Measurements from ENCODE around the gene EID2. TPM values are rescaled to one million over a fixed set of nuclear protein-coding genes. Genes with fewer than 3 reads are reported as not detected.

EID2 gene
- total and polyA plus RNA-seq, 4 donors = 8.0 to 13.0 (median 11.1) TPM

DNA sequence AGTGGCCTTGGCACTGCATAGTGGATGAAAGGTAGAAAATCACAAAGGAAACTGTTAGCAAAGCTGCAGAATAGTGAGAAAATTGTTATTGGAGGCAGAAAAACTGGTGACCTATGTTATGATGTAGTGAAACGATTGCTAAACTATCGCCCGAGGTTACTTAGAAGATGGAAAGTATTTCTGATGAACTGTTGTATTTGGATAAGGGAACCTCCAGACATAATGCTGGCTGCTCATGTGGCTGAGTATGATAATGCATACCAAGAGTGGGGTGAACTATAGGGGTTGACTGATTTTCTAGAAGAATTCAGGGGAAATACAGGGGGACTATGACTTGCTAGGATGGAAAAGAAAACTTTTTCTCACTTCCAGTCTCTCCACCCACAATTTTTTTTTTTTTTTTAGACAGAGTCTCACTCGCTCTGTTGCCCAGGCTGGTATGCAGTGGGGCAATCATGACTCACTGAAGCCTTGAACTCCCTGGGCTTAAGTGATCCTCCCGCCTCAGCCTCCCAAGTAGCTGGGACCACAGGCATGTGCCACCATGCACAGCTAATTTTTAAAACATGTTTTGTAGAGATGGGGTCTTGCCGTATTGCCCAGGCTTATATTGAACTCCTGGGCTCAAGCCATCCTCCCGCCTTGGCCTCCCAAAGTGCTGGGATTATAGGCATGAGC lies 4.4 kb upstream of the EID2 start:
- WGBS, 2 donors = 72 to 76% methylated on average over 7 of the region's 7 CpGs
- H3K4me3 ChIP-seq (ENCODE audit: low read length in 2 of 2) = no peak overlapping the region
- intact Hi-C loops (cut with DNase I) = loop anchor here in 1 of 2 donors (10.0 kb wide), 1 partner anchor 300 kb away; the partner anchor contains the start of gene FBL
- H3K4me1 ChIP-seq (ENCODE audit: control insufficient read depth in 1 of 2, insufficient read depth in 2 of 2, low read length in 2 of 2) = no peaks in the 10 kb centered on the region
- no peaks in the 10 kb centered on the region for H3K36me3 ChIP-seq (ENCODE audit: control insufficient read depth in 1 of 2, insufficient read depth in 2 of 2, low read length in 1 of 2)
- H3K27ac ChIP-seq (ENCODE audit: low read depth in 1 of 2, low read length in 2 of 2) = no peak overlapping the region
- no peak for ATAC-seq (ENCODE audit: low FRiP score)
- no peaks in the 10 kb centered on the region for H3K27me3 ChIP-seq (ENCODE audit: control insufficient read depth in 1 of 2, insufficient read depth in 2 of 2, low read length in 1 of 2)
- no peaks in the 10 kb centered on the region for H3K9me3 ChIP-seq (ENCODE audit: control insufficient read depth, low read length)
- no peak for DNase-seq

DNA sequence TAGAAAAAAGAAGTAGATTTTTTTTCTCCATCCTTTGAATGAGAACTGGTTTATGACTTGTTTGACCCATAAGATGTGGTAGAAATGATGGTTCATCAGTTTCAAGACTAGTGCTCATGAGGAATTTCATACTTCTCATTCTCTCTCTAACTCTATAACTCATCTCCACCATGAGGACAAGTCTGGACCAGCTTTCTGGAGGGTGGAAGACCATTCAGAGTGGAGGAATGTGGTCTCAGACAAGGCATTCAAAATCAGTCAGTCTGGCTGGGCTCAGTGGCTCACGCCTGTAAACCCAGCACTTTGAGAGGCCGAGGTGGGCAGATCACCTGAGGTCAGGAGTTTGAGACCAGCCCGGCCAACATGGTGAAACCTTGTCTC lies 3.5 kb upstream of the EID2 start:
- H3K4me1 ChIP-seq (ENCODE audit: control insufficient read depth in 1 of 2, insufficient read depth in 2 of 2, low read length in 2 of 2) = no peaks in the 10 kb centered on the region
- H3K27ac ChIP-seq (ENCODE audit: low read depth in 1 of 2, low read length in 2 of 2) = no peak overlapping the region
- intact Hi-C loops (cut with DNase I) = loop anchor here in 1 of 2 donors (10.0 kb wide), 1 partner anchor 301 kb away; the partner anchor contains the start of gene FBL
- H3K4me3 ChIP-seq (ENCODE audit: low read length in 2 of 2) = no peak overlapping the region
- no peak for DNase-seq
- WGBS, 2 donors = 79 to 85% methylated on average over 3 of the region's 3 CpGs
- no peaks in the 10 kb centered on the region for H3K9me3 ChIP-seq (ENCODE audit: control insufficient read depth, low read length)
- no peaks in the 10 kb centered on the region for H3K36me3 ChIP-seq (ENCODE audit: control insufficient read depth in 1 of 2, insufficient read depth in 2 of 2, low read length in 1 of 2)
- H3K27me3 ChIP-seq (ENCODE audit: control insufficient read depth in 1 of 2, insufficient read depth in 2 of 2, low read length in 1 of 2) = no peaks in the 10 kb centered on the region
- ATAC-seq (ENCODE audit: low FRiP score) = no peak

DNA sequence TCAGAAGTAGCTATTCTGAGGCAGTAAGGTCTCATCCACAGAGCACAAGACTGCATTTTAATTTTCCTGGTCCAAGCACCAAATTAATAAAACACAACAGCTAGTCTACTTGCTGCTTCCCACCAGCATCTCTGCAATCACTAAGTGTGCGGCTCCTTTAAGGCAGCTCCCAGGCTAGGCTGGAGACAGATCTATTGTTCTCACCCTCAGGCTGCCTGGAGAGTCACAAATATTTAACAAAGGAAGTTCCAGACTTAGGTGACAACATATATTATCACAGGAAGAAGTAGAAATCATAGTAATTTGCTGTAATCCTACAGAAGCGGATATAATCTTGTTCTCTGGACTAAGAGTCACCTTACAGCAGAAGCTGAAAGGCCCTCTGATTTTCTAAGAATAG lies 2.2 kb upstream of the EID2 start:
- ATAC-seq (ENCODE audit: low FRiP score) (no peak), DNase-seq (no peak)
- WGBS, 2 donors = 53 to 71% methylated on average over 2 of the region's 2 CpGs
- Histone ChIP-seq H3K27me3 (ENCODE audit: control insufficient read depth in 1 of 2, insufficient read depth in 2 of 2, low read length in 1 of 2) (no peaks in the 10 kb centered on the region), H3K27ac (ENCODE audit: low read depth in 1 of 2, low read length in 2 of 2) (no peak overlapping the region), H3K9me3 (ENCODE audit: control insufficient read depth, low read length) (no peaks in the 10 kb centered on the region), H3K4me3 (ENCODE audit: low read length in 2 of 2) (no peak overlapping the region), H3K4me1 (ENCODE audit: control insufficient read depth in 1 of 2, insufficient read depth in 2 of 2, low read length in 2 of 2) (no peaks in the 10 kb centered on the region), H3K36me3 (ENCODE audit: control insufficient read depth in 1 of 2, insufficient read depth in 2 of 2, low read length in 1 of 2) (no peaks in the 10 kb centered on the region)
- intact Hi-C loops (cut with DNase I) = loop anchor here in 1 of 2 donors (10.0 kb wide), 1 partner anchor 303 kb away; the partner anchor contains the start of gene FBL

DNA sequence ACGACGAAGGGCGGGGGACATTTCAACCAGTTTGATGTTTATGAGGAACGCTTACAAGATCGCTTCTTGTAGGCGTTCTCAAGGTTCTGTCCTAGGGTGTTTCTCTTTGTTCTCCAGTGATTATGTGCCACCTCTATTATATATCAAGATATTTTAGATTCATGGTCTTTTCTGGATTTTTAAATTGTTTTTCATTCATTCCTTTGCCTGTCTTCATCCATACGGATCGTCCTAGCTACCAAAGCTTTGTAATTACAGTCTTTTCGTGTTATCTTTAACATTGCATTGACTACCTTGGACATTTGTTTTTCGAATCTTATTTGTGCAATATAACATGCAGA lies 342 bp upstream of the EID2 start:
- DNase-seq (no peak), ATAC-seq (ENCODE audit: low FRiP score) (no peak)
- Histone ChIP-seq H3K36me3 (ENCODE audit: control insufficient read depth in 1 of 2, insufficient read depth in 2 of 2, low read length in 1 of 2) (no peaks in the 10 kb centered on the region), H3K9me3 (ENCODE audit: control insufficient read depth, low read length) (no peaks in the 10 kb centered on the region), H3K4me1 (ENCODE audit: control insufficient read depth in 1 of 2, insufficient read depth in 2 of 2, low read length in 2 of 2) (no peaks in the 10 kb centered on the region), H3K27ac (ENCODE audit: low read depth in 1 of 2, low read length in 2 of 2) (no peak overlapping the region), H3K4me3 (ENCODE audit: low read length in 2 of 2) (peak overlapping the region in 1 of 2 donors; percentile 98), H3K27me3 (ENCODE audit: control insufficient read depth in 1 of 2, insufficient read depth in 2 of 2, low read length in 1 of 2) (no peaks in the 10 kb centered on the region)
- intact Hi-C loops (cut with DNase I) = loop anchor here in 1 of 2 donors (10.0 kb wide), 1 partner anchor 304 kb away; the partner anchor contains the start of gene FBL
- WGBS, 2 donors = 3% methylated on average over 10 of the region's 10 CpGs

DNA sequence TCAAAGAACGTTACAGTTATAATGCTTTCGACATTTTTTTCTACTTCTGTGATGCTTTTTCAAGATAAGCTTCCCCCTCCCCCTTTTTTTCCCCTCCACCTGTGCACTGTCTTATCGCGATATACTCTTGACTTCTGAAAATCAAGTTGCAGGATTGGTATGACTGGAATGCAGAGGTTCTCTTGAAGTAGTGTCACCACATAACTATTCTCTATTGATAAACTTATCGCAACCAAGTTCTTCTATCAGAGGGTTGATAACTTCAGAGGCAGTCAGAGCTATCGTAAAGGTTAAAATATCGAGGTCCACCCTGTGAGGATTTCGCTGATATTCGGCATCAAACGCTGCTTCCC lies 820 bp downstream of the EID2 start:
- DNase-seq = no peak
- peak overlapping the region; percentile 3 to 76 for H3K27ac ChIP-seq (ENCODE audit: low read depth in 1 of 2, low read length in 2 of 2)
- no peaks in the 10 kb centered on the region for H3K36me3 ChIP-seq (ENCODE audit: control insufficient read depth in 1 of 2, insufficient read depth in 2 of 2, low read length in 1 of 2)
- WGBS, 2 donors = 2% methylated on average over 10 of the region's 10 CpGs
- intact Hi-C loops (cut with DNase I) = loop anchor here (10.0 kb wide), 2 partner anchors 94 to 194 kb away; partner anchors contain the start of genes SAMD4B (in 1 of the 2) and SUPT5H (in 1 of the 2)
- no peaks in the 10 kb centered on the region for H3K4me1 ChIP-seq (ENCODE audit: control insufficient read depth in 1 of 2, insufficient read depth in 2 of 2, low read length in 2 of 2)
- no peak for ATAC-seq (ENCODE audit: low FRiP score)
- H3K27me3 ChIP-seq (ENCODE audit: control insufficient read depth in 1 of 2, insufficient read depth in 2 of 2, low read length in 1 of 2) = no peaks in the 10 kb centered on the region
- H3K4me3 ChIP-seq (ENCODE audit: low read length in 2 of 2) = peak overlapping the region; percentile 67 to 98
- no peaks in the 10 kb centered on the region for H3K9me3 ChIP-seq (ENCODE audit: control insufficient read depth, low read length)

DNA sequence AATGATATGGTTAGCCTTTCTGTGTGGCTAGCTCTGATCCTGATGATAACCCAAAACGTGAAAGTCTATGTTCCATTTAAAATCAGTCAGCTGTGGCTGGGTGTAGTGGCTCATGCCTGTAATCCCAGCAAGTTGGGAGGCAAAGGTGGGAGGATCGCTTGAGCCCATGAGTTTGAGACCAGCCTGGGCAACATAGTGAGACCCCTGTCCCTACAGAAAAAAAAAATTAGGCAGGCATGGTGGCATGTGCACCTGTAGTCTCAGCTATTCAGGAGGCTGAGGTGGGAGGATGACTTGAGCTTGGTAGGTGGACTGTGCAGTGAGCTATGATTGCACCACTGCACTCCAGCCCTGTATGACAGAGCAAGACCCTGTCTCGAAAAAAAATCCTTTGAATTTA lies 6.2 kb downstream of the EID2 start:
- no peaks in the 10 kb centered on the region for H3K9me3 ChIP-seq (ENCODE audit: control insufficient read depth, low read length)
- no peaks in the 10 kb centered on the region for H3K36me3 ChIP-seq (ENCODE audit: control insufficient read depth in 1 of 2, insufficient read depth in 2 of 2, low read length in 1 of 2)
- DNase-seq = no peak
- intact Hi-C loops (cut with DNase I) = loop anchor here (2.0 to 10.0 kb wide), 7 partner anchors 53 to 191 kb away; partner anchors contain the start of genes SAMD4B (in 2 of the 2), RPS16 (in 1 of the 2), SUPT5H (in 1 of the 2) and TIMM50 (in 1 of the 2)
- H3K4me3 ChIP-seq (ENCODE audit: low read length in 2 of 2) = no peak overlapping the region
- H3K27me3 ChIP-seq (ENCODE audit: control insufficient read depth in 1 of 2, insufficient read depth in 2 of 2, low read length in 1 of 2) = no peaks in the 10 kb centered on the region
- no peak for ATAC-seq (ENCODE audit: low FRiP score)
- 63 to 65% methylated on average over 3 of the region's 3 CpGs for WGBS, 2 donors
- H3K4me1 ChIP-seq (ENCODE audit: control insufficient read depth in 1 of 2, insufficient read depth in 2 of 2, low read length in 2 of 2) = no peaks in the 10 kb centered on the region
- no peak overlapping the region for H3K27ac ChIP-seq (ENCODE audit: low read depth in 1 of 2, low read length in 2 of 2)

DNA sequence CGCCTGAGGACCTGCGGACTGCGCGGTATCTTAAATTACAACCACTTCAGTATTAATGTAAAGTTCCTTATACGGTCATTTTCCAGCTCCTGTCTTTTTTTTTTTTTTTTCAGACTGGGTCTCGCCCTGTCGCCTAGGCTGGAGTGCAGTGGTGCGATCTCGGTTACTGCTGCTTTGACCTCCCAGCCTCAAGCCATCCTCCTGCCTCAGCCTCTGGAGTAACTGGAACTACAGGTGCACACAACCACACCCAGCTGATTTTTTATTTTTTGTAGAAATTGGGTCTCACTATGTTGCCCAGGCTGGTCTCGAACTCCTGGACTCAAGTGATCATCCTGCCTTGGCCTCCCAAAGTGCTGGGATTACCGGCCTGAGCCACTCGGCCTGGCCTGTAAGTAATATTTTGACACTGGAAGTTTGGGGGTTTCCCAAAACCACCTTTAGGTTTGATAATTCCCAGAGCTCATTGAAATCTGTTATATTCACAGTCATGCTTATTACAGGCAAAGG lies 6.9 kb downstream of the EID2 start:
- H3K27me3 ChIP-seq (ENCODE audit: control insufficient read depth in 1 of 2, insufficient read depth in 2 of 2, low read length in 1 of 2) = no peaks in the 10 kb centered on the region

DNA sequence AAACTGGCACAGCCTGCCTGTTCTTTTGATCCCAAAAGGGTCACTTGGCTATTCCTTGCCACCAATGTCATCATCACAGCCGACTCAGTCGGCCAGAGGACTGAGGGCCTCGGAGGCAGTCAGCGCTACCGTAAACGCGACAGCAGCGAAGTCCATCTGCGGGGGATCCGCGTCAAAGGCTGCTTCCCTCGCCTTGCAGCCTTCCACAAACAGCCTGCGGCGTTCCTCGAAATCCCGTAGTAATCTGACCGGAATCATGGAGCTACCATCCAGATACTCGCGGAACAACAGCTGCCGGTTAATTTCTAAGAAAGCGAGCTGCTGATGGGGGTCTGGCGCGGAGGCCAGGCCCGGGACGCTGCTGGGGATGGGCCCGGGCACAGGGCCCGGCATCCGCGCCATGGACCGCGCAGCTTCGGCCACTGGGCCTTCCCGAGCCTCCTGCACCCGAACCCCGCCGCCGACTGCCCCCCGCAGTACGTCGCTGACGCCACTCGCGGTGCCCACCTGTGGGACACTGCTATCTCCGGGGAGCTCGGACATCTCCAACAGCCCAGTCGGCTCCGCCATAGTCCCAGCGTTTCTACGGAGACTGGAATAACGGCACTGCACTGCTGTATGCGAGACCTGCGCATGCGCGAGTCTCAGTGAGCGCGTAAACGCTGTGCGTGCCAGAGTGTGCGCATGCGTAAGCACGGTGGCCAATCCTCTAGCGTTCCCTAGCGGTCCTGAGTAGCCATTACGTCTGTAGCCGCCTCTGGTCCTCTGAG lies 7.5 kb downstream of the EID2 start, which contains the start of gene EID2B:
TSS of gene EID2B (minus strand) at position 620 of the 770 bp plus-strand sequence. CDS start at position 570, 50 bp downstream.
- Histone ChIP-seq H3K4me1 (ENCODE audit: control insufficient read depth in 1 of 2, insufficient read depth in 2 of 2, low read length in 2 of 2) (no peaks in the 10 kb centered on the region), H3K4me3 (ENCODE audit: low read length in 2 of 2) (peak within 1 kb of the TSS; percentile 77 to 95), H3K9me3 (ENCODE audit: control insufficient read depth, low read length) (no peaks in the 10 kb centered on the region), H3K27ac (ENCODE audit: low read depth in 1 of 2, low read length in 2 of 2) (peak within 1 kb of the TSS in 1 of 2 donors; percentile 93), H3K36me3 (ENCODE audit: control insufficient read depth in 1 of 2, insufficient read depth in 2 of 2, low read length in 1 of 2) (no peaks in the 10 kb centered on the region), H3K27me3 (ENCODE audit: control insufficient read depth in 1 of 2, insufficient read depth in 2 of 2, low read length in 1 of 2) (no peaks in the 10 kb centered on the region)
- peak; percentile 97 to 99 for DNase-seq
- WGBS, 2 donors = 0 to 1% methylated on average over 65 of the region's 65 CpGs
- ATAC-seq (ENCODE audit: low FRiP score) = peak; percentile 99
- intact Hi-C loops (cut with DNase I) = loop anchor here (2.0 to 10.0 kb wide), 7 partner anchors 52 to 190 kb away; partner anchors contain the start of genes SAMD4B (in 2 of the 2), RPS16 (in 1 of the 2), SUPT5H (in 1 of the 2) and TIMM50 (in 1 of the 2)

More for the DNA sequence above, 6.9 kb downstream of the EID2 start:
- DNase-seq (no peak), ATAC-seq (ENCODE audit: low FRiP score) (peak; percentile 2)
- intact Hi-C loops (cut with DNase I) = loop anchor here (2.0 to 10.0 kb wide), 7 partner anchors 52 to 191 kb away; partner anchors contain the start of genes SAMD4B (in 2 of the 2), RPS16 (in 1 of the 2), SUPT5H (in 1 of the 2) and TIMM50 (in 1 of the 2)
- H3K4me1 ChIP-seq (ENCODE audit: control insufficient read depth in 1 of 2, insufficient read depth in 2 of 2, low read length in 2 of 2) = no peaks in the 10 kb centered on the region
- no peak overlapping the region for H3K4me3 ChIP-seq (ENCODE audit: low read length in 2 of 2)
- H3K9me3 ChIP-seq (ENCODE audit: control insufficient read depth, low read length) = no peaks in the 10 kb centered on the region
- no peaks in the 10 kb centered on the region for H3K36me3 ChIP-seq (ENCODE audit: control insufficient read depth in 1 of 2, insufficient read depth in 2 of 2, low read length in 1 of 2)
- H3K27ac ChIP-seq (ENCODE audit: low read depth in 1 of 2, low read length in 2 of 2) = no peak overlapping the region
- WGBS, 2 donors = 15 to 16% methylated on average over 12 of the region's 12 CpGs

Data from aorta (tissue), 5 donors.